ENCODE data around the gene ALPK3.

ALPK3 gene

DNA sequence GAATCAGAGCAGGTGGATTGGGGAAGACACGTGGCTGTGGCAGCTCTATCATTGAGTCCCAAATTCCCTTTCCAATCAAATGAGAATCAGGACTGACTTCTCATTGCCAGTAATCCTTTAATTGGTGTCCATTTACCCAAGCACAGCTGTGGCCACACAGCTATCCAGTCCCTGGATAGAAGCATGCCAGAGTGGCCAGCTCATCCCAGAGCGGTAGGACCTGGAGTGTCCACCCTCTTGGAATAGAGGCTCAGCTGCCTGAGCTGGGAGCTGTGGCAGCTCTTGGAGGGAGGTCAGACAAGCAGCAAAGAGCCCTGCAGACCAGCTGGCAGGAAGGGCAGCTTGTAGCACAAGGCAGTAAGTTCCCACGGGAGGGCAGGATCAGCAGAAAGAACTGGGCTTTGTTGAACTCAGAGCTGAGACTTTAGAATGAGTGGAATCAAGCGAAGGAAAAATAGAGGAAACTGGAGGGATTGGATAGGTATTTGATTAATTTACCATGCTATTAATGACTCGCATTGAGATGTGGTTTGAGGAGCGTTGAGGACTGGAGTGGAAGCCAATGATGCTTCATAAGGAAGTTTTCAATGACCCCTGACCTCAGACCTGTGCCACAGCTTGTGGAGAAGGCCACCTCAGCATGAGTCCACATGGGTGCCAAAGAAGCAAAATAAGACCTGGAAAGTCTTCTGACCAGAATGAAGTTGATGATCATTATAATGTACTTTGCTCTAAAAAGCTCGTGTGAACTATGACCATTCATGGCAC lies 6.9 kb upstream of the ALPK3 start:
- H3K4me3 ChIP-seq (ENCODE audit: low read depth, low read length), result no peak overlapping the region
- TF ChIP-seq, protein P1, sequence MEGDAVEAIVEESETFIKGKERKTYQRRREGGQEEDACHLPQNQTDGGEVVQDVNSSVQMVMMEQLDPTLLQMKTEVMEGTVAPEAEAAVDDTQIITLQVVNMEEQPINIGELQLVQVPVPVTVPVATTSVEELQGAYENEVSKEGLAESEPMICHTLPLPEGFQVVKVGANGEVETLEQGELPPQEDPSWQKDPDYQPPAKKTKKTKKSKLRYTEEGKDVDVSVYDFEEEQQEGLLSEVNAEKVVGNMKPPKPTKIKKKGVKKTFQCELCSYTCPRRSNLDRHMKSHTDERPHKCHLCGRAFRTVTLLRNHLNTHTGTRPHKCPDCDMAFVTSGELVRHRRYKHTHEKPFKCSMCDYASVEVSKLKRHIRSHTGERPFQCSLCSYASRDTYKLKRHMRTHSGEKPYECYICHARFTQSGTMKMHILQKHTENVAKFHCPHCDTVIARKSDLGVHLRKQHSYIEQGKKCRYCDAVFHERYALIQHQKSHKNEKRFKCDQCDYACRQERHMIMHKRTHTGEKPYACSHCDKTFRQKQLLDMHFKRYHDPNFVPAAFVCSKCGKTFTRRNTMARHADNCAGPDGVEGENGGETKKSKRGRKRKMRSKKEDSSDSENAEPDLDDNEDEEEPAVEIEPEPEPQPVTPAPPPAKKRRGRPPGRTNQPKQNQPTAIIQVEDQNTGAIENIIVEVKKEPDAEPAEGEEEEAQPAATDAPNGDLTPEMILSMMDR (conservative IDR thresholded peaks at IDR 0.05; ENCODE audit: low read depth, low read length), result no peak
- no peak for DNase-seq (ENCODE audit: low read depth)

DNA sequence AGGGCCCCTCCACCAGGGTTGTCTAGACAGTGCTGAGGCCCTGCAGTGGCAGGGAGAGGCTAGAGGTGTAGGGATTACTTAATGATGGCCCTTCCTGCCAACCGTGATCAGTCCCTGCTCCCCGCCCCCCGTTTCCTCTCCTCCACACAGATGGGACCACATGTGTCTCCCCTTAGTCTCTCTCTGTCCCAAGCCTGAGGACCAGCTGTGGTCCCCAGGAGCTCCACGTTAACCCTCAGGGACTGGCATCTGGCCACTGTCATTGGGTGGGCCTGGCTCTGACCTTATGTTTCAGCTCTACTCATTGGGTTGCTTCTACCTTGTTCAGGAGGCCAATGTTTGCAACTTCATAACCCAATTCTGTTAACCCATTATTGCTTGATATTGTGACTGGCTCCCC lies 6.0 kb upstream of the ALPK3 start:
- TF ChIP-seq, protein P1 (conservative IDR thresholded peaks at IDR 0.05; ENCODE audit: low read depth, low read length), result no peak
- no peak overlapping the region for H3K4me3 ChIP-seq (ENCODE audit: low read depth, low read length)
- no peak for DNase-seq (ENCODE audit: low read depth)

DNA sequence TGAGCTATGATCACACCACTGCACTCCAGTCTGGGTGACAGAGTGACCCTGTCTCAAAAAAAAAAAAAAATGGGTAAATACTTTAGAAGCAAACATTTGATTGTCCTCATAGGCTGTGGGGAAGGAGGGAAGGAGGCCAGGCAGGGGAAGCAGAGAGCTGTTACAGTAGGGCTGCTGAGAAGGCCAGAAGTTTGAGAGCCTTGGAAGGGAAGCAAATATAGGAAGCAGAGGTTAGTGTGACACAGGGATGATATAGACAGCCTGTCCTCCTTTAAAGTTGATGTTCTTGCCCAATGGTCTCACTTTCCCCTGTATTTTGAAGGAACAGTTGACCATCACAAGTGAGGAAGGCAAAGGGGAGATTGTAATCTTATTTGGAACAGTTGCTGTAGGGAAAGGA lies 5.3 kb upstream of the ALPK3 start:
- TF ChIP-seq, protein P1 (conservative IDR thresholded peaks at IDR 0.05; ENCODE audit: low read depth, low read length), result no peak
- no peak overlapping the region for H3K4me3 ChIP-seq (ENCODE audit: low read depth, low read length)
- DNase-seq (ENCODE audit: low read depth), result no peak

DNA sequence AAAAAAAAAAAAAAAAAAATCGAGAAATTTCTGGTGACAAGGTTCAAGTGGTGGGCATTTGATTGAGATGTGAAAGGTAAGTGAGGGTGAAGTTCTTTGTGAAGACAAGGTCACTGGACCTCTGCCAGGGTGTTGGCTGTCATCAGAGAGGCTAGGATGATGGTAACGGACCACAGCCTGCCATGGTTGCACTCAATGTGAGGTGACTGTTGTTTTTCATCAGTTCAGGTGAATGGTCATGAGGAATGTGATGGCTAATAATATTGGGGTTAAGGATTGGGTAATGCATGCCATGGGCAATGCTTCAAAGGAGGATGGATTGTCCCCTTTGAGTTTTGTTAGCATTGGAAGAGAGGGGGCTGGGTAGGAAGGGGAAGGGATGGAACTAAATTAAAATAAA lies 4.3 kb upstream of the ALPK3 start:
- TF ChIP-seq, protein P1 (conservative IDR thresholded peaks at IDR 0.05; ENCODE audit: low read depth, low read length), result no peak
- H3K4me3 ChIP-seq (ENCODE audit: low read depth, low read length), result no peak overlapping the region
- DNase-seq (ENCODE audit: low read depth), result no peak

DNA sequence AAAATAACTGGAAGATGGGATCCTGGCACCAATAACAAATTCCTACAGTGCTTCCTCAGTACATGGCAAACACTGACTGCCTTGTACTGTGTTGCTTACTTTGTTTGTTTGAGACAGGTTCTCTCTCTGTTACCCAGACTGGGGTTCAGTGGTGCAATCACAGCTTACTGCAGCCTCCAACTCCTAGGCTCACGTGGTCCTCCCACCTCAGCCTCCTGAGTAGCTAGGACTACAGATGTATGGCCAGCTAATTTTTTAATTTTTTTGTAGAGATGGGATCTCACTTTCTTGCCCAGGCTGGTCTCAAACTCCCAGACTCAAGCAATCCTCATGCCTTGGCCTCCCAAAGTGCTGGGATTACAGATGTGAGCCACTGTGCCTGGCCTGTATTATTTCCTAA lies 3.7 kb upstream of the ALPK3 start:
- no peak for DNase-seq (ENCODE audit: low read depth)
- H3K4me3 ChIP-seq (ENCODE audit: low read depth, low read length), result no peak overlapping the region
- TF ChIP-seq, protein P1 (conservative IDR thresholded peaks at IDR 0.05; ENCODE audit: low read depth, low read length), result no peak

DNA sequence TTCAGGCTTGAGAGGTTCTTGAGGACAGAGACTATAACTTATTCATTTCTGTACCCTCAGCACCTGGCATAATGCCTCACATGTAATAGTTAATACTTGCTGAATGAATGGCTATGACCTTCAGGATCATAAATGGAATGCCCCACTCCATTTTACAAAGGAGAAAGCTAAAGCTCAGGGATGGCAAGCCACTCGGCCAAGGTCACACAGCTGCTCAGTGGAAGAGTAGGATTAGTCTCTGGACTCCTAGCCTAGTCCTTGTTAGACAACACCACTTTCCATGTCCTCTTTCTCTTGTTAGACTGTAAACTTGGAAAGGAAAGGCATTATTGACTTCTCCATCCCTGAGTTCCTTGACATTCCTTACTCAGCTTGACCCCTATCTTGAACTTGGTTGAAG lies 3.2 kb upstream of the ALPK3 start:
- TF ChIP-seq, protein P1 (conservative IDR thresholded peaks at IDR 0.05; ENCODE audit: low read depth, low read length), result no peak
- H3K4me3 ChIP-seq (ENCODE audit: low read depth, low read length), result no peak overlapping the region
- no peak for DNase-seq (ENCODE audit: low read depth)

DNA sequence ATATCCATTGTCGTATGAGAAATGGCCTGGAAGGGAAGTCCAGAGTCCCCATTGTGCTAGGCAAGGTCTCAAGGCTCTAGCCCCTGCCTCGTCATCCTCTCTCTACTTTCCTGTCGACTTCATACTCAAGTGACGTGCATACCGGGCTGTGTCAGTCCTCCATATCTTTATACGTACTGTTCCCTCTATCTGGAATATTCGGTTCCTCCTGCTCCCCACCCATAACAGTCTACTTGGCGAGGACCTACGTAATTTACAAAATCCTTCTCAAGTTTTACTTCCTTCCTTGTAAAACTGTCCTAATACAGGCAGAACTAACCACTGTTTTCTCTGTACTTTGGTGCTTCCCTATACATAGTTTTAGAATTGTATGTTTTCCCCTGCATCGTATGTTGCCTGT lies 2.2 kb upstream of the ALPK3 start:
- H3K4me3 ChIP-seq (ENCODE audit: low read depth, low read length), result no peak overlapping the region
- TF ChIP-seq, protein P1 (conservative IDR thresholded peaks at IDR 0.05; ENCODE audit: low read depth, low read length), result no peak
- DNase-seq (ENCODE audit: low read depth), result no peak

All from choroid plexus epithelial cell (primary cell).